ENCODE measurements around the gene CERS1.
"Not testable (repeated sequence)": the region's sequence is repeated elsewhere in the genome, so short reads cannot be mapped to it uniquely, and the experiment has no call there.

Gene CERS1

DNA sequence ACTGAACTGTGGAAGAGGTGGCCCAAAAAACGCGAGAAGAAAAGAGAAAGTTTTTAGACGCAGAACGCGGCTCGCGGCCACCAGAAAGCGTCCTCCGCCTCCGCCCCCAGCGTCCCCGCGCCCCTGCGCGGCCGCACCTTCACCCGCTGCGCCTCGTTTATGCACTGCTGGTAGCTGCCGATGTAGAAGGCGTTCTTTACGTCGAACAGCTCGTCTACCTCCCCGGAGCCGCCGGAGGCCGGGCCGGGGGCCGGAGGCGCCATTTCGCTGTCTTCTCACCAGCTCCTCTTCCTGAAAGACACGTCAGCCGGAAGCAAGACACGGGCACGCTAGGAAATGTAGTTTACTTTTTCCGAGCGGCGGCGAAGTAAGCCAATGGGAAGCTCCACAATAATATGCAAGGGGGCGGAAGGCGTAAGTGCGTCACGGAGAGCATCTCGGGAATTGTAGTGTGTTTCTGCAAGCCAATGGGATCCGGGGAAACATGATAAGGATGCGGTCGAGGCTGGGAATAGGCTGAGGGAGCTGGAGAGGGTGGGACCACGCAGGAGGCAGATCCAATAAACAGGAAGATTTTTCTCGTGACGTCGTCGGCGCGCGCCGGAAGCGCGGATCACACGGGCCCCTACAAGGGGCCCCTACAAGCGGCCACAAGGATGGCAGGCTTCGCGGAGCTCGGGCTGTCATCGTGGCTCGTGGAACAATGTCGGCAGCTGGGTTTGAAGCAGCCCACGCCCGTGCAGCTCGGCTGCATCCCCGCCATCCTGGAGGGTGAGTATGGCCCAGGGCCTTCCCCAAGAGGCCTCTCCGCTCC, 23.3 kb upstream of the CERS1 start, which contains the start of the genes COPE and DDX49:
Gene COPE (minus strand): TSS at position 302 of the 814 bp plus-strand sequence. CDS start 39 bp downstream, at position 263.
Gene DDX49 (plus strand): TSS at position 630 of the 814 bp plus-strand sequence. CDS start 27 bp downstream, at position 657.
- DNase-seq (ENCODE audit: low read depth in 1 of 2, low spot score in 1 of 2), result peak; percentile 96

DNA sequence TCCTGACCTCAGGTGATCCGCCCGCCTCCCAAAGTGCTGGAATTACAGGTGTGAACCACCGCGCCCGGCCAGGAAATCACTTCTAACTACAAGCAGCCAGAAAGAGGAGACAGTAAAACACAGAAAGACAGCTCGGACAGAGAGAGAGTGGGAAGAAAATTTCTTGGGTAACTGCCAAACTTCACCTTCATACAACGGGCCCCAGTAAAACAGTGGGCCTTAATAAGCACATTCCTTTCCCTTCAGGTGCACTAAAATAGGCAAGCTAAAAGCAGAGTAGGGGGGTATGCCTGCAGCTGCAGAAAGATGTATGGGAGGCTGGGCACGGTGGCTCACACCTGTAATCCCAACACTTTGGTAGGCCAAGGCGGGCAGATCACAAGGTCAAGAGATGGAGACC, 21.6 kb upstream of the CERS1 start:
- not testable (repeated sequence) for DNase-seq (ENCODE audit: low read depth in 1 of 2, low spot score in 1 of 2)

DNA sequence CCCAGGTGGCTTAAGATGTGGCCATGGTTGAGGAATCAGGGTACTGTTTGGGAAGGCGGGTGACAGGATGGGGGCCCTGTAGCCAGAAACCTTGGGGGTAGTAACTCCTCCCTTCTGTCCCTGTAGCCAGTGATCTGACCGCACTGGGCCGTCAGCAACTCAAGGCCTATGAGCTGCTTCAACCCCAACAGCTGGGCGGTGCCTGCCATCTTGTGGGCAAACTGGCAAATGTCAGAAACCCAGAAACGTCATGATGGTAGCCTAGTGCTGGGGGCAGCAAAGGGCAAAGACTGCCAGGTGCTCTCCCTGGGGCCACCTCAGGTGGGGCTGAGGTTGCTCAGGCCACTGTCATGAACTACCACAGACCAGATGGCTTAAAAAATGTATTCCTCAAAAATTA, 19.7 kb upstream of the CERS1 start:
- no peak for DNase-seq (ENCODE audit: low read depth in 1 of 2, low spot score in 1 of 2)

DNA sequence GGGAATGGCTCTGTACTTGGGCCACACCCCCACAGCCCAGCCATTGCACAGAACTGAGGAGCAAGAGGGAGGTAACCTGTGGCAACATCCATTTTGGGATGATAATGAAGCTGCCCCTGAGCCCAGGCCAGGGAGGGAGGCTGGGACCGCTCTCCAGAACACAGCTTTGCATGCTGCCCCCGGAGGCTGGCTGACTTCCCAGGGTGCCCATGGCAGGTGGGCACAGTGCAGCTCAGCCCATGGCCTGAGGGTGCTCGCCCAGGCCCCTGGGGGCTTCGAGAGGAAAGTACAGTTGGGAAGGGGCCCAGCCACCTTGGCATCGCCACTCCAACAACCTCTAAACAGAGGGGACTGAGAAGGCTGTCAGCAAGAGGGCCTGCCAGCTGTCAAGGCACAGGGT, 17.5 kb upstream of the CERS1 start:
- DNase-seq (ENCODE audit: low read depth in 1 of 2, low spot score in 1 of 2), result no peak

DNA sequence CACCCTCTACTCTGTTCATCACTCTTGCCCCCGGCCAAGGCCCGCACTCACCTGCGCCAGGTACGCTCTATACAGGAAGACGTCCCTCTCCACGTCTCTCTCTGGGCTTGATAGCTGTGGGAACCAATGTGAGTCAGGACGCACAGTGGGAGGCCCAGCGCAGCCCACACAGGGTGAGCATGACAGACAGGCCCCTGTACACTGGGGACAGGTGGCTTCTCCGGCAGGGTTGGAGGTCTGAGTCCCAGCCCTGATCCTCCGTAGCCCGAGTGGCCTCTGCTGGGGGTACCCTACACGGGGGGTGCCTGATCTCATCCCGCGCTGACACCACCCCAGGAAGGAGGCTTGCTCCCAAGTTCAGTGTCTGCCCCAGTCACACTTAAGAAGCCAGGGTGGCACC, 17.0 kb upstream of the CERS1 start:
- no peak for DNase-seq (ENCODE audit: low read depth in 1 of 2, low spot score in 1 of 2)

DNA sequence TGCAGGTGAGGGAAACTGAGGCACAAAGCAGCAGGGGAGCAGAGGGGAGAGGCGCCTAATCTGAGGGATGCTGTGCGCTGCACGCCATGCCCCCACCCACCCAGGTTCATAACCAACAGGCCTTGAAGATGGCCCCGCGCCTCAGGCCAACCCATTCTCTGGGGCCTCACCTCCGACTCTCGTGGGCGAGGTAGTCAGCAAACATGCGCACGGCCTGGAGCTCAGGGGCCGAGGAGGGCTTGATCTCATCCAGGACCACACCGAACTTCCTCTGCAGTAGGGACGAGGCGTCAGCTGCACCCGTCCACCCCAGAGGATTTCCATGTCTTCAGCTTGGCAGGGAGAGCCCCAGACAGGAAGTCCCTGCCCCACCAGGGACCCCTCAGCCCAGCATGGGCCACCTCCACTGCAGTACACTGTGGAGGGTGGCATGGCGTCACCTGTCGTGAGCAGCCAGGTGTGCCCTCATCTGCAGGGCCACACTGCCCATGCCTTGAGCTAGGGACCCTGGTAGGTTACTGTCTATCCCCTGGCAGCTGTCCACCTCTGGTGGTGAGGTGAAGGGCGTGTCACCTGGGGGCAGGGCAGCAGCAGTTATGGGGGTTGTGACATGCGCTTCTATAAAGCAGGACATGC, 15.0 kb upstream of the CERS1 start:
- no peak for DNase-seq (ENCODE audit: low read depth in 1 of 2, low spot score in 1 of 2)

DNA sequence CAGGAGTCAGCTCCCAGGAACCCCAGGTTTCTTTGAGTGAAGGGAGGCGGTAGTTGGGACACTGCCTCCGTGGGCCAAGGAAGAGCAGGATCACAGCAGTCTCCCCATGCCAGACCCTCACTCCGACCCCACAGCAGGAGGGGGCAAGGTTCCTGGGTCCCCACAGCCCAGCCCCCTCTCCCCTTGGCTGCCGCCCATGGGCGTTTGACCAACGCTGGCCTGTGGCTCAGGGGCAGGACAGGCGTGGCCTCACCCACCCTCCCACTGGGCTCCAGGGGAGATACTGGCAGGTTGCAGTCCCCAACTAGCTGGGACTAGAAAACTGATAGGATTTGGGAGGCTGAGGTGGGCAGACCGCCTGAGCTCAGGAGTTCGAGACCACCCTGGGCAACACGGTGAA, 14.1 kb upstream of the CERS1 start:
- DNase-seq (ENCODE audit: low read depth in 1 of 2, low spot score in 1 of 2), result no peak

DNA sequence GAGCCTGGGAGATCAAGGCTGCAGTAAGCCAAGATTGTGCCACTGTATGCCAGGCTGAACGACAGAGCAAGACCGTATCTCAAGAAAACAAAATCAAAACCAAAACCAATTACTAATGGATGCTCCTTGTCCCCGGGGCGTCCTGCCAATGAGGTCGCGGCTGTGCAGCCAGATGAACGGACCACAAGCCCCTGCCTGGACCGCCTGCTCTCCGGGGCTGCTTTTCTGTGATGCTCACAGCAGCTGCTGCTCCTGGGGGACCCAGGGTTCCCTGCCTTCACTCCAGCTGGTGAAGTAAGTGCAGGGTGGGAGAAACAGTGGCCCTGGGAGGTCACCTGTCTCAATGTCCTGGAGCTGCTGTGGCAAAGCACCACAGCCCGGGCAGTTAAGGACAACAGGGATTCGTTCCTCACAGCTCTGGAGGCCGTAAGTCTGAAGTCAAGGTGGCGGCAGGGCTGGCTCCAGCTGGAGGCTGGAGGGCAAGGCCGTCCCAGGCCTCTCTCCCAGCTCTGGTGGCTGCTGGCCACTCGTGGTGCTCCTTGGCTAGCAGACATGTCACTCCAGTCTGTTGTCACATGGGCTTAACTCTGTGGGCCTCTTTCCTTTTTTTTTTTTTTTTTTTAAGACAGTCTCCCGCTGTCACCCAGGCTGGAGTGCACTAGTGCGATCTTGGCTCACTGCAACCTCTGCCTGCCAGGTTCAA, 13.1 kb upstream of the CERS1 start:
- DNase-seq (ENCODE audit: low read depth in 1 of 2, low spot score in 1 of 2), result no peak

- no peak for DNase-seq (ENCODE audit: low read depth in 1 of 2, low spot score in 1 of 2)
These were observed 10.9 kb upstream of the CERS1 start for GRCh38 chr19:18906605-18907519.

- DNase-seq (ENCODE audit: low read depth in 1 of 2, low spot score in 1 of 2), result no peak
These were observed 9.7 kb upstream of the CERS1 start for GRCh38 chr19:18905513-18906236.

GRCh38 chr19:18905058-18905456, 9.1 kb upstream of the CERS1 start:
- DNase-seq (ENCODE audit: low read depth in 1 of 2, low spot score in 1 of 2), result no peak

GRCh38 chr19:18904334-18905057, 8.5 kb upstream of the CERS1 start:
- DNase-seq (ENCODE audit: low read depth in 1 of 2, low spot score in 1 of 2), result no peak

GRCh38 chr19:18903156-18904037, 7.4 kb upstream of the CERS1 start:
- no peak for DNase-seq (ENCODE audit: low read depth in 1 of 2, low spot score in 1 of 2)

GRCh38 chr19:18902519-18902918, 6.6 kb upstream of the CERS1 start:
- DNase-seq (ENCODE audit: low read depth in 1 of 2, low spot score in 1 of 2), result not testable (repeated sequence)

DNA sequence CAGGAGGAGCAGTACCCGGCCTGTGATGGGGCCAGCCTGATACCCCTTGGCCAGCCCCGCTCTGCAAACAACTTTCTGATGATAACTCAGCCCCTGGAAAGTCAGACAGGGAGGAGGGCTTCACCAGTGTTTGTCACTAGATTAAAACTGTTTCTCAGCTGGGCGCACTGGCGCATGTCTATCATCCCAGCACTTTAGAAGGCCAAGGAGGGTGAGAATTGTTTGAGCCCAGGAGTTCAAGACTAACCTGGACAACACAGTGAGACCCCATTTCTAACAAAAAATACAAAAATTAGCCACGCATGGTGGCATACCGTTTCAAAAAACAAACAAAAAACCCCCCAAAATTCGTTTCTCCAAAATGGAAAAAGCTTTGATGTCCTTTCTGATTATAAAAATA, 5.5 kb upstream of the CERS1 start:
- no peak for DNase-seq (ENCODE audit: low read depth in 1 of 2, low spot score in 1 of 2)

DNA sequence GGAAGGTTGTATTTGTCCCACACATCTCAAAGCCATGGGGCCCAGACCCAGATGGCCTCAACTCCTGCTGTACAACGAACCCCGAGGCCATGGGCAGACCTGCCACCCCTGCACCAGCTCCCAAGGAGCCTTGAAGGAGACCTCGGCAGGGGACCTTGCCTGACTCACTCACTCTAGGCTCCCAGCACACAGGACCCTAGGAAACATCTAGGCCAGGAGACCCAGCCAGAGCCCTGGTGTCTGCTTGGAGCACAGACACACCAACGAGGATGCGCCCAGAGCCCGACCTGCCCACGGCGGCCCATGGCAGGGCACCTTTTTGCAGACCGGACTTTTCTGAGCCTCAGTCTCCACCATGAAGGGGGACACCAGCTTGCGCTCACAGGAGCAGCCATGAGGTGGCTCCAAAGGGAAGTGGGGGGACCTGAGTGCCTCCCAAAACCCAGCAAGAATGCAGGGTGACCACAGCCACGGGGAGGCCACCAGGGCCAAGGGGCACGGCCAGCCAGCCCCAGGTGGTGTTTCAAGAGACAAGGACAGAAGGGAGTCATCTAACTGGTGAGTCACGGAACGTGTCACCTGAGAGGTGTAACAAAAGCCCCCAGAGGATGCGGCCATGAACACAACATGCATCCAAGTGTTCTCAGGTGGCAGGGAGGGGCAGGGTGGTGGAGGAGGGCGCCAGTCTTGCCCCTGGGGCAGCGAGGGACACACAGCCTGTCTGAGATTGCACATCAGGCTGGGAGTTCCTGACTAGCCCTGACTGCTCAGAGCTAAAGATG, 4.9 kb upstream of the CERS1 start:
- DNase-seq (ENCODE audit: low read depth in 1 of 2, low spot score in 1 of 2), result no peak

DNA sequence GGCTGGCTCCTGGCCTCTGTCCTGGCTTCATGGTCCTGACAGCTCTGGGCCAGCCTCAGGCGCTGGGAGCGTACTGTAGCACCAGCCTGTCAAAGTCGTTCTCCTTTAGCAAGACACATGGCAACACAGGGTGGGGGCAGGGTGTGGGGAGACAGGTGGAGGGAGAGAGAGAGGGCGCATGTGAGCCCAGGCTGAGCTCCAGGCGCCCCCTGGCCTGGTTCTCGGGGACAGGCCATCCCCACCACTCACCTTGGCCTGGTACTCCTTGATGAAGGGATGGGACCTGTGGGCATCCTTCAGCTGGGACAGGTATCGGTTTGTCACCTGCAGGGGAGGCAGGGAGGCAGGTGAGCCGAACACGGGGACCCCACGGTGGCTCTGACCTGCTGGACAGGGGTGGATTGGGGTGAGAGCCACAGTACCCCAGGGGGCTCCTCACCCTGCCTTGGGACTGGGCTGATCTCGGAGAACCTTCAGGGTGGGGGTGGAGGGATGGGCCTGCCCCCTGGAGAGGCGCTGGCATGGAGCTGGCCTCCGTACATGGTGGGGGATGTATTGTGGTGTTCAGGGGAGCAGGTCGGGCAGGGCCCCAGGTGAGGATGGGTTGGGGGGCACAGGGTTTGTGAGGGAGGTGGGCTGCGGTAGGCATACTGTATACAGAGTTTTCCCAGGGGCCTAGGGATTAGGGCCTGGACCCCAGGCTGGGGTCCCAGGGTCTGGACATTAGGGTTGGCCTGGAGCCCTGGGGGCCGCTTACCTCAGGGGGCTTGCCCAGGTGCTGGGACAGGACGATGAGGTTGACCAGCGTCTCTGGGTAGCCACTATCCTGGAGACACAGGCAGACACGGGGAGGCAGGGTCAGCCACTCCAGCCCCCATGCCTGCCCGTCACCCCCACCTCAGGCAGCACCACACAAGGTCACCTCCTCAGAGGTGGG, 3.9 kb upstream of the CERS1 start:
- DNase-seq (ENCODE audit: low read depth in 1 of 2, low spot score in 1 of 2), result no peak
